Measurements from ENCODE around the gene CFH. TPM values are rescaled to one million over a fixed set of nuclear protein-coding genes. Genes with fewer than 3 reads are reported as not detected.
"Not testable (repeated sequence)": the region's sequence is repeated elsewhere in the genome, so short reads cannot be mapped to it uniquely, and the experiment has no call there.

Gene CFH
- polyA plus RNA-seq, 1 of the 3 experiments (the other 2 are of a cell fraction): 2.9 TPM

- H3K9me2 ChIP-seq; CTCF ChIA-PET; H3K27ac ChIP-seq (ENCODE audit: low read depth in 2 of 2, low read length in 1 of 2); DNase-seq; H3K79me2 ChIP-seq (ENCODE audit: insufficient read depth); H3K4me1 ChIP-seq (ENCODE audit: control insufficient read depth in 1 of 2, insufficient read depth in 2 of 2, low read depth in 1 of 2, low read length in 1 of 2); H3K27me3 ChIP-seq (ENCODE audit: insufficient read depth); H3K4me3 ChIP-seq (ENCODE audit: low read depth in 2 of 2, low read length in 1 of 2); H3K36me3 ChIP-seq (replicated peaks in 1 of 2; ENCODE audit: control insufficient read depth in 1 of 2, insufficient read depth in 2 of 2, low read length in 1 of 2); H3K4me2 ChIP-seq; H3K9ac ChIP-seq; H3K9me3 ChIP-seq; H4K20me1 ChIP-seq (ENCODE audit: insufficient read depth); H2AFZ ChIP-seq (ENCODE audit: low read depth); POLR2A ChIA-PET; H3F3A ChIP-seq (replicated peaks; ENCODE audit: insufficient read depth): not testable (repeated sequence)
- WGBS (ENCODE audit: low lambda C conversion rate): 100% methylated on average over 1 of the region's 1 CpG
These were observed 139.4 kb downstream of the CFH start for GRCh38 chr1:196791252-196791651.

- H4K20me1 ChIP-seq (ENCODE audit: insufficient read depth); CTCF ChIA-PET; POLR2A ChIA-PET: not testable (repeated sequence)
These were observed 142.3 kb downstream of the CFH start for GRCh38 chr1:196794103-196794502.

More at GRCh38 chr1:196794103-196794502, 142.3 kb downstream of the CFH start:
- H3K4me1 ChIP-seq (ENCODE audit: control insufficient read depth in 1 of 2, insufficient read depth in 2 of 2, low read depth in 1 of 2, low read length in 1 of 2); H2AFZ ChIP-seq (ENCODE audit: low read depth); H3K9me3 ChIP-seq; H3K9me2 ChIP-seq; H3K27me3 ChIP-seq (ENCODE audit: insufficient read depth); H3K9ac ChIP-seq; H3K79me2 ChIP-seq (ENCODE audit: insufficient read depth); H3K4me2 ChIP-seq; H3K4me3 ChIP-seq (ENCODE audit: low read depth in 2 of 2, low read length in 1 of 2); H3K36me3 ChIP-seq (replicated peaks in 1 of 2; ENCODE audit: control insufficient read depth in 1 of 2, insufficient read depth in 2 of 2, low read length in 1 of 2); H3F3A ChIP-seq (replicated peaks; ENCODE audit: insufficient read depth); H3K27ac ChIP-seq (ENCODE audit: low read depth in 2 of 2, low read length in 1 of 2); DNase-seq: not testable (repeated sequence)
- WGBS (ENCODE audit: low lambda C conversion rate): 58% methylated on average over 2 of the region's 4 CpGs

Other genes starting within 250 kb of the CFH start
- 0.56 and 0.99 TPM in 2 replicates for gene KCNT2, start 43.6 kb upstream of the CFH start, polyA plus RNA-seq (2012; rRNA removed)
- gene CFHR3, start 122.8 kb downstream of the CFH start, polyA plus RNA-seq (2012; rRNA removed): 0.18 and 0.37 TPM in 2 replicates
- gene CFHR1, start 167.7 kb downstream of the CFH start, polyA plus RNA-seq (2012; rRNA removed): 0.23 and 0.31 TPM in 2 replicates
- 0.03 TPM in 1 of 2 replicates, not detected in the other for gene CFHR4, start 236.0 kb downstream of the CFH start, polyA plus RNA-seq (2012; rRNA removed)